ENCODE results near the gene GRPEL1. TPM values are rescaled to one million over a fixed set of nuclear protein-coding genes. Genes with fewer than 3 reads are reported as not detected.
A peak's percentile ranks its signal among the peaks of the same experiment; 100 is the strongest.

GRPEL1 gene
- total RNA-seq, 1 experiment from 2014 or later = 49.9 TPM

GRCh38 chr4:7037425-7037824 lies 30.4 kb downstream of the GRPEL1 start:
- Histone ChIP-seq H3F3A (ENCODE audit: insufficient read depth, low read depth) (peaks cover 11% of the 10 kb centered on the region; the same call in 1 of the 2 replicates), H3K27me3 (ENCODE audit: insufficient read depth, low read depth) (no peaks in the 10 kb centered on the region), H4K20me1 (ENCODE audit: insufficient read depth) (no peaks in the 10 kb centered on the region), H3K4me3 (no peak overlapping the region), H3K79me2 (ENCODE audit: low read depth) (no peaks in the 10 kb centered on the region), H3K9me2 (ENCODE audit: insufficient read depth) (no peaks in the 10 kb centered on the region), H3K27ac (no peak overlapping the region), H3K36me3 (ENCODE audit: low read depth) (no peaks in the 10 kb centered on the region), H3K4me1 (replicated peaks; ENCODE audit: insufficient read depth) (peaks cover 25% of the 10 kb centered on the region), H3K9me3 (ENCODE audit: insufficient read depth, low read depth) (no peaks in the 10 kb centered on the region), H3K4me2 (no peak overlapping the region), H2AFZ (no peak overlapping the region)
- DNase-seq = no peak
- no peak for TF ChIP-seq EZH2 (IDR thresholded peaks at IDR 0.05; ENCODE audit: low read depth)
- TF ChIP-seq, protein P1, sequence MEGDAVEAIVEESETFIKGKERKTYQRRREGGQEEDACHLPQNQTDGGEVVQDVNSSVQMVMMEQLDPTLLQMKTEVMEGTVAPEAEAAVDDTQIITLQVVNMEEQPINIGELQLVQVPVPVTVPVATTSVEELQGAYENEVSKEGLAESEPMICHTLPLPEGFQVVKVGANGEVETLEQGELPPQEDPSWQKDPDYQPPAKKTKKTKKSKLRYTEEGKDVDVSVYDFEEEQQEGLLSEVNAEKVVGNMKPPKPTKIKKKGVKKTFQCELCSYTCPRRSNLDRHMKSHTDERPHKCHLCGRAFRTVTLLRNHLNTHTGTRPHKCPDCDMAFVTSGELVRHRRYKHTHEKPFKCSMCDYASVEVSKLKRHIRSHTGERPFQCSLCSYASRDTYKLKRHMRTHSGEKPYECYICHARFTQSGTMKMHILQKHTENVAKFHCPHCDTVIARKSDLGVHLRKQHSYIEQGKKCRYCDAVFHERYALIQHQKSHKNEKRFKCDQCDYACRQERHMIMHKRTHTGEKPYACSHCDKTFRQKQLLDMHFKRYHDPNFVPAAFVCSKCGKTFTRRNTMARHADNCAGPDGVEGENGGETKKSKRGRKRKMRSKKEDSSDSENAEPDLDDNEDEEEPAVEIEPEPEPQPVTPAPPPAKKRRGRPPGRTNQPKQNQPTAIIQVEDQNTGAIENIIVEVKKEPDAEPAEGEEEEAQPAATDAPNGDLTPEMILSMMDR (conservative IDR thresholded peaks at IDR 0.05) = no peak
- intact Hi-C loops (cut with micrococcal nuclease; ENCODE audit: unreplicated experiment) = no loop called here
- CTCF ChIA-PET = interaction anchor here (0.7 kb wide), 1 partner anchor 21 kb away, joined by 4 read pairs; no protein-coding TSS in a partner anchor
- no TSS peak for BruUV-seq (replicated peaks)
- POLR2A ChIA-PET (ENCODE audit: unreplicated experiment) = interaction anchor here (0.6 to 0.7 kb wide), 2 partner anchors 71 to 289 kb away, joined by 7 to 8 read pairs; no protein-coding TSS in a partner anchor

- intact Hi-C loops (cut with micrococcal nuclease; ENCODE audit: unreplicated experiment) = loop anchor here (1.0 kb wide), 1 partner anchor 12 kb away; no protein-coding TSS in a partner anchor
- POLR2A ChIA-PET (ENCODE audit: unreplicated experiment) = interaction anchor here (0.5 to 0.6 kb wide), 3 partner anchors 50 to 939 kb away, joined by 3 read pairs; no protein-coding TSS in a partner anchor
- peak overlapping the region; percentile 43 for H3K27ac ChIP-seq
- peaks cover 11% of the 10 kb centered on the region; the same call in 1 of the 2 replicates for H3F3A ChIP-seq (ENCODE audit: insufficient read depth, low read depth)
- 0 out of 2 replicates have a peak overlapping the region, but pooled peaks have one; percentile 19 for H3K4me2 ChIP-seq
- no peaks in the 10 kb centered on the region for H4K20me1 ChIP-seq (ENCODE audit: insufficient read depth)
- no TSS peak for BruUV-seq (replicated peaks)
- H3K79me2 ChIP-seq (ENCODE audit: low read depth) = no peaks in the 10 kb centered on the region
- no peaks in the 10 kb centered on the region for H3K9me3 ChIP-seq (ENCODE audit: insufficient read depth, low read depth)
- no peak overlapping the region for H3K4me3 ChIP-seq
- no peaks in the 10 kb centered on the region for H3K27me3 ChIP-seq (ENCODE audit: insufficient read depth, low read depth)
- peaks cover 18% of the 10 kb centered on the region for H3K4me1 ChIP-seq (replicated peaks; ENCODE audit: insufficient read depth)
- peak; percentile 73 to 82 for DNase-seq
- H3K36me3 ChIP-seq (ENCODE audit: low read depth) = no peaks in the 10 kb centered on the region; the same call in 1 of the 2 replicates
- H3K9me2 ChIP-seq (ENCODE audit: insufficient read depth) = no peaks in the 10 kb centered on the region
- CTCF ChIA-PET = interaction anchor here (0.6 to 1.0 kb wide), 2 partner anchors 9 to 383 kb away, joined by 3 to 4 read pairs; partner anchors contain the start of gene TADA2B
- no peak for TF ChIP-seq EZH2 (IDR thresholded peaks at IDR 0.05; ENCODE audit: low read depth)
- TF ChIP-seq, protein P1 (conservative IDR thresholded peaks at IDR 0.05) = no peak
- H2AFZ ChIP-seq = no peak overlapping the region
Observed at GRCh38 chr4:7034262-7035081, 33.4 kb downstream of the GRPEL1 start.

DNA sequence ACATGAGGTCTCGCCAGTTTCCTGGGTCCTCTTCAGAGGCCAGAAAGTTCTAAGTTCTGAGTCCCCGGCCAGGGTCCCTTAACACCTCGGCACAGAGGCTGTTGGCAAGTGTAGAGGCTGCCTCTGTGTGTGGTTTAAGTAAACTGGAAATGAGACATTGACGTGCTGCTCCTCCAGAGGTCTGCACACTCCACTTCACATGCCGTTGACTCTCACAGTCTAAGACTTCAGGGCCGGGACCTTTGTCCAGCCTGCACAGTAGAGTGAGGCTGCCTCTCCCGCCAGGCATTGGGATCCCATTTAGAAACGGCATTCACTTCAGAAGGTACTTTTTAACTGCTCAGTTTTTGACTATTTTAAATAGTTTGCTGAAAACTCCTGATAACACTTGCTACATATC lies 35.3 kb downstream of the GRPEL1 start:
- no peaks in the 10 kb centered on the region; the same call in 1 of the 2 replicates for H3K36me3 ChIP-seq (ENCODE audit: low read depth)
- ChIA-PET POLR2A (ENCODE audit: unreplicated experiment) (no interaction called here), CTCF (no interaction called here)
- no peaks in the 10 kb centered on the region for H3K27me3 ChIP-seq (ENCODE audit: insufficient read depth, low read depth)
- H2AFZ ChIP-seq = no peak overlapping the region
- H4K20me1 ChIP-seq (ENCODE audit: insufficient read depth) = no peaks in the 10 kb centered on the region
- no peak overlapping the region for H3K4me3 ChIP-seq
- intact Hi-C loops (cut with micrococcal nuclease; ENCODE audit: unreplicated experiment) = no loop called here
- no peak for DNase-seq
- TF ChIP-seq, protein P1 (conservative IDR thresholded peaks at IDR 0.05) = no peak
- TF ChIP-seq EZH2 (IDR thresholded peaks at IDR 0.05; ENCODE audit: low read depth) = no peak
- peaks cover 11% of the 10 kb centered on the region; the same call in 1 of the 2 replicates for H3F3A ChIP-seq (ENCODE audit: insufficient read depth, low read depth)
- no peaks in the 10 kb centered on the region for H3K79me2 ChIP-seq (ENCODE audit: low read depth)
- H3K4me2 ChIP-seq = no peak overlapping the region
- H3K9me3 ChIP-seq (ENCODE audit: insufficient read depth, low read depth) = no peaks in the 10 kb centered on the region
- H3K9me2 ChIP-seq (ENCODE audit: insufficient read depth) = no peaks in the 10 kb centered on the region
- H3K27ac ChIP-seq = no peak overlapping the region
- H3K4me1 ChIP-seq (replicated peaks; ENCODE audit: insufficient read depth) = peaks cover 18% of the 10 kb centered on the region
- BruUV-seq (replicated peaks) = no TSS peak
